Fibroblast of the conjunctiva (primary cell): ENCODE measurements around the gene EFNA4.

Source experiments
- DNase-seq: peaks from one replicate; pipeline ENCODE4 v3.0.0-alpha.2; 2010; ENCODE audit warnings: low read depth

Gene EFNA4

DNA sequence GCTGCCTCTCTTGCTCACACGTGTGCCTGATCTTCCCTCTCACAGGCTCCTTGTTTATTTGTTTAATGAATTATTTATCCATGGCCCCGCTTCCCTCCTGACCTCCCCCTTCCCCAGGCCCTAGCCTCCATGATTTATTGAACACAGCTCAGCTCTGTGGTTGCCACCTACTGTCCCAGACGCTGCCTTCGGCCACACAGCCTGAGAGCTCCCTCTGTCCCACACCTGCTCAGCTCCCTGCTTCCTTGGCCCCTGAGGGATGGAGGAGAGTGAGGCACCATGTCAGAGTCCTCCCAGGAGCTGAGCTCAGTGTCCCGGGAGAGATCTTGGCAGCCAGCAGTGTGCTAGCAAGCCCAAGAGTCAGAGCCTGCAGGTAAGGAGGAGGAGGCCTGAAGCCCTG, 12.0 kb downstream of the EFNA4 start:
- DNase-seq: no peak

DNA sequence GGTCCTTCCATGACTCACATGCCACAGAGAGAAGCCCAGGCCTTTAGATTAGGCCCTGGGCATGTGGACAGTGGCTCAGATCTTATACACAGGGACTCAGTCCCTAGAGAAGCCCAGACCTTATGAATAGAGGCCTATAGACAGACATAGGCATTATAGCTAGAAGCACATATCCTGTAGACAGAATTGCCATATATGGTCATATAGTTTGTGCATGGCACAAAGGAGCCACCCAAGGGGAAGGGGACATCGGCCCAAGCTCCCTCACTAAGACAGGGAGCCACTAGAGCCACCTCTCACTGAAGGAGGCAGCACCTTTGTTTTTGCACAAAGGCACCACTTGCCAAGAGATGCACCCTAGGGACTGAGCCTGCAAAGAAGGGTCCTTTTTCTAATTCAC, 12.8 kb downstream of the EFNA4 start:
- DNase-seq: no peak

DNA sequence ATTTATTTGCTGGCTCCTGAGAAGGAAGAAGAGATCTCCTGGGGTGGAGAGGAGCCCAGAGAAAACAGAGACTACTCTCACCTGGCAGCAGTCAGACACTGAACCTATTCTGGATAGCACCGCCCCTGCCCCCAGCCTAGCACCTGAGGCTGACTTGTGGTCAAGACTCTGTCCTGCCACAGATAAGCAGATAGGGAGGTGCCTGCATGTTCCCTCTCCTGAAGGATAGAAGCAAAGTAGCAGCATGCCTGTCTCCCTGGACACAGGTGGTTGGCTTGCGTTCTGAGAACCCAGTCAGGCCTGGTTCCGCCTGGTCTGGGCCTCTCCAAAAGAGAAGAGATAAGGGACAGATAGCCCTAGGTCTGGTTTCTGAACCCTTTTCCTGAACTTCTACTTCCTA, 13.8 kb downstream of the EFNA4 start:
- DNase-seq: no peak

DNA sequence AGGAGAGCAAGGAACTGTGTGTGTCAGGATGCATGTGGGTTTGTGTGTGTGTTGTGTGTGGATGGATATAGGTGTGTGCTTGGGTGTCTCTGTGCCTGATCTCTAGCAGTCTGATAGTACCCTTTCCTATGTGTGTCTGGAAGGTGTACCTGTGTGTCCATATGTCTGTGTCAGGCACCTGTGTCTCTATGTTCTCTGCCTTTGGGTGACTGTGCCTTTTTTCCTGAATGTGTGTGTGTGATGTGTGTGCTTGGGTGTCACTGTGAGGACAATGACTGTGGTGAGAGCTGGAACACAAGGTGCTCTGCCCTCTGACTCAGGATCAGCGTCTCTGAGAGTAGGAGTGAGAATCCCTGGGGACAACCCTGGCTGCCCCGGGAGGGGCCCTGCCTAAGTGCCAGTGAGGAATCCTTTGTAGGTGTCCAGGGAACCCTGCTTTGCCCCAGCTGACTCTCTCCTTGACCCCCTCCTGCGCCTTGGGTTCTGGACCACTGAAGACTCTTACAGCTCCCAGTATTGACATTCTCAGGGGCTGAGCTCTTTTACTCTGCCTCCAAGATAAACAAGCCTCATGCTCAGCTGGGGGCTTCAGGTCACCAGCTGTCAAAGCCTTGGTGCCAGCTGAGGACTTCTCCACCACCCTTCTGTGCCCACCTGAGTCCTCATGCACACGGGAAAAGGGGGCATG, 14.4 kb downstream of the EFNA4 start:
- DNase-seq: no peak

DNA sequence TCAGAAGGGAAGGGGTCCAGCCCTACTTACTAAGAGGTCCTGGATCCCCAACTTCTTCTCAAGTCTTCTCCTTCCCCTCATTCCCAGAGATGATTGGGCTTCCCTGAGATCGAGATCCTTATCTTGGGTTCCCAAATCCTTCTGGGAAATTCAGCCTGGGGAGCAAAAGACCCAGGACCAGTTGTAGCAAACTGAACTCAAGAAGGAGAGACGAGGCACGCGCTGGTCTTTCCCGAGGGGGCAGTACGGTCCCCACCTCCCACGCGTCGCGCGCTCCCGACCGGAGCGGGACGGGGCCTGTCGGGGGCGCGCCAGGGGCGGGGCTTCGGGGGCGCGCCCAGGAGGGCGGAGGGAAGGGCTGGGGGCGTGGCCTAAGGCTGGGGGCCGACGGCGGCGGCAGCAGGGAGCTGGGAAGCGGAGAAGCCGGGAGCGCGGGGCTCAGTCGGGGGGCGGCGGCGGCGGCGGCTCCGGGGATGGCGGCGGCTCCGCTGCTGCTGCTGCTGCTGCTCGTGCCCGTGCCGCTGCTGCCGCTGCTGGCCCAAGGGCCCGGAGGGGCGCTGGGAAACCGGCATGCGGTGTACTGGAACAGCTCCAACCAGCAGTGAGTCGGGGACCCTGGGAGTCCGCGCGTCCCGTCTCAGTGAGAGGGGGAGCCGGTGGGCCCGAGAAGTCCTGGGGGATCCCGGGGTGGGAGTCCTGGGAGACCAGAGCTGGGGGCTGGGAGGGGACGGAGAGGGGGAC, 15.1 kb downstream of the EFNA4 start, which contains the start of gene EFNA3:
Gene EFNA3 (plus strand): TSS at position 369 of the 741 bp plus-strand sequence. CDS start 105 bp downstream, at position 474.
- no peak for DNase-seq

DNA sequence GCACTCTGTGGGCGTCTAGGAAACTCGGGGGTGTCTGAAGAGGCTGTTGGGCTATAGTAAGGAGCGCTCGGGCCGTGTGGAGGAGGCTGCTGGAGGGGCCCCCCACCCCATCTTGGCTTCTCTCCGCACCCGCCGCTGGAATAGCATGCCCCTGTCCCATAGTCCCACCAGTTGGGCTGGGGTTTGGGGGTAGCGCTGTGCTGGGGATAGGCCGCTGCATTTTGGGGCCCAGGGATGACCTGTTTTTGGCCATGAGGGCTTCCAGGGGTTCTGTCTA, 15.6 kb downstream of the EFNA4 start:
- no peak for DNase-seq

DNA sequence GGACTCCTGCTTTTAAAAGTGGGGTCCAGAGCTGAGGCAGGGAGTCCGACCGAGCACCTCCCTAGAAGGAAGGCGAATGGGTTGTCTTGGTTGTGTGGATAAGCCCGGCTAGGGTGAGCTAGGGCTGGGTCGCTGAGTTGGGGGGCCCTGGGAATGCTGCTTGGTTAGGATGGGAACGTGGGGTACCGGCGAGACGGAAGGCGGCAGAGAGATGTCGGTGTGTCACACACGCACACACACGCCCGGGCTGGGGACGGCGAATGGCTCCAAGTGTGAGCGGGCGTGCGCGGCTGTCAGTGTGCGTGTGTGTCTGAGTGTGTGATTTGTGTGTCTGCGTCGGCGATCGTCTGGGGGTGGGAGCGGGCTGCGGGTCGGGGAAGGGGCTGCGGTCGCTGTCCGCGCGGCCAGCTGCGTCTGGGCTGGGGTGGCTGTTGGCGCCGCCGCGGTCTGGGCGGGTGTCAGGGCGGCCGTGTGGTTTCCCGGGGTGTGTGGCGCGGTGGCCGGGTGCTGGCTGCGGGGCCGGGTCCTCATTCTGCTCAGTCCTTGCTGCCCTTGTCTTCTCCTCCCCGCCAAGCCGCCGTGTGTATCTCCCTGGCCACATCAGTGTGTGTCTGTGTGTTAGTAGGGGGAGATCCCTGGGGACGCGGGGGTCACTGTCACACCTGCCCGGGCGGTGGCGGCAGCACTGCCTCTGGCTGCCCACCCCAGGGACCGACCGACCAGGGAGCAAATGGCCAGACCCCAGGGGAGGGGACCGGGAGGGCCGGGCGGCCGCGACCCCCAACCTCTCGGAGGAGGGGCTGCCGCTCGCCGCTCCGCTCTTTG, 16.2 kb downstream of the EFNA4 start:
- DNase-seq: no peak

DNA sequence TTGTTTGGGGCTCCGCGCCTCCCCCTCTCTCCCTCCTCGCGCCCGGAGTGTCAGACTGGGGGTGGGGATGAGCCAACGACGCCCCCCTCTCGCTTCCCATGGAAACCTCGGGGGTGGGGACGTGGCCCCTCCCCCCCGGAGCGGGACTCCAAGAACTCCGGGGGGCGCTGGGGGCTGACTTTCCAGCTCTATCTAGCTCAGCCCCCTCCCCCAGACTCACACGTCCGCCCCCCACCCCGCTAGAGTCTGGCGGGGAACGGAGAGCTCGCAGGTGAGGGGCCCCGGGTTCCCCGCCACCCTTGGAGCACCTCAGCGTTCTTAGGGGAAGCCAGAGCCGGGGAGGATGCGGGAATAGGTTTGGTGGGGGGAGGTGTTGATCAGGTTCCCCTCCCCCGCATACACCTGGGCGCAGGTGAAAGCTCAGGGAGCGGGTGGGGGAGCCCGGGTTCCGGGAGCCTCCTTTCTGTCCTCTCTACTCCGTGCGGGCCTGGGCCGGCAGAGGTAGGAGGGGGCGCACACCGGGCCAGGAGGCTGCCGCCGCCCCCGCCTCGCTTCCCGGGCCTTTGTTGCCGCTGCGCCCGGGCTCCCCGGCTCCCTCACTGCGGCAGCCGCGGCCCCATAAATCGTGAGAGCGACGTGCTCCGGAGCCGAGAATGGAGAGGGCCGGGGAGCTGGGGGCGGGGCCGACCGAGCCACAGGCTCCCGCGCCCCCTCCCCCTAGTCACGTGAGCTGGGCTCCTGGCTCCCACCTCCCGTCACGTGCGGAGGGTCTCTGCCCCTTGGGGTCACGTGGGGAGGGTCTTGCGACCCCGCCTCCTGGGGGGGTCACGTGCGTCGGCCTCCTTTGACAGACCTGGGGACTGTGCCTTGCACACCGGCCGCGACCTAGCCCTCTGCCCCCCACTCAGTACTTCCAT, 17.0 kb downstream of the EFNA4 start:
- no peak for DNase-seq

DNA sequence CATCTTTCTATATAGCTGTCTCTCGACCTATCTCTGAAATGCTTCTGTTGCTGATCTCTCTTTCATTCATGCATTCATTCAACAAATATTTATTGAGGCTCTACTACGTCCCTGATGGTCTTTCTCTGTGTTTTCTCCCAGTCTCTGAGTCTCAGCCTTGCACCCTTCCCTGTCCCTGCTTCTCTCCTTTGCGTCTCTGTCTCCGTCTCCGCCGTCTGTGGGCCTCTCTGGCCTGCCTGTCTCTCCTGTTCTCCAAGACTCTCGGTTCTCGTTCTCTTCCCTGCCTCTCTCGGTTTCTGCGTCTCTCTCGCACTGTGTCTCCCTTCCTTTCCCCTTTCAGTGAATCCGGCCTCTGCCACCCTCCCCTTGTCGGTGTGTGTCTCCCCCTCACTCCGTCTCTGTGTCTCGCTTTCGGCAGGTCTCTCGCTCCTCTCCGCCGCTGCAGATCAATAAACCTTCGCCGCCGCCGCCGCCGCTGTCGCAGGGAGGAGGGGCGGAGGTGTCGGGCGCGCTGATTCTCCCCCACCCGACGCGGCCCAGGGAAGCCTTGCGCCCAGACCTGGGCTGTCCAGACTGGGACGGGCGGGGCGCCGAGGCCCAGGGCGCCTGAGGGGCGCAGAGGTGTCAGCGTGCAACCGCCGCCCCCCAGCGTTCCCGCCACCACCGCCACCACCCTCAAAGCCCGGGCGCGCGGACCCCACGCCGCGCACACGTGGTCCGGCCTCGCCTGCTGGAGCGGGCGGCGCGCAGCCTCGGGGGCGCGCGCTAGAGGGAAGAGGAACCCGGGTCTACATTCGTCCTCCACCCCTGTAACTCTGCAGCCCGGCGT, 18.1 kb downstream of the EFNA4 start:
- no peak for DNase-seq

DNA sequence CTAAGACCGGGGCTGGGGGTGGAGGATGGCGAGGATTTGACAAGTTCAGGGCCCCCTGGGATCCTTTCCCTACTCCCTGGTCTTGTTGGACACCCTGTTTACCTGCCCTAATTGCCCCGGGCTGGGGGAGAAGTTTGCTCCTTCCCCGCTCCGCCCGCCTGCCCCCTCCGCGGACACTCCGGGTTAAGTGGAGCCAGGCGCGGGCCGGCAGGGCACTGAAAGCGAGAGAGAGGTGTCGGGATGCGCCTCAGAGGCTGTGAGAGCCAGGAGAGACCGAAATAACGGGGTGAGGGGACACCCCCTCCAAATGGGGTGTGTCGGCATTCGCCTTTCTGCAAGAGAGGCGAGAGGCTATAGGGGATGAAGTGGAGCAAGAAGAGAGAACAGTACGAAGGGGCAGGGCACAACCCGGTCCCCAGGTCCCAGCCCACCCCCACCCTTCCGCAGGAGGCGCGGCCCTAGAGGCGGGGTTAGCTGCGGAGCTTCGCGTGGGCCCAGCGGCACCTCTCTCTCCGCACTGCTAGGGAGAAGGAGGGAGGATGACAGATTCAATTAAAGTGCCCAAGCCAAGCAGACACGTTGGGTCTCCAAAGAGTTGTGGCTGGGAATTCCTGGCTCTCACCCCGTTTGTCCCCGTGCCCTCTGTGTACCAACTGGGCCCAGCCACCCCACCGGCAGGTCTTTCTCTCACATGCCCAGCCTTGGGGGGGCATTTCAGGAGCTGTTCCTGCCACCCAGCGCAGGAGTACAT, 18.9 kb downstream of the EFNA4 start:
- no peak for DNase-seq

DNA sequence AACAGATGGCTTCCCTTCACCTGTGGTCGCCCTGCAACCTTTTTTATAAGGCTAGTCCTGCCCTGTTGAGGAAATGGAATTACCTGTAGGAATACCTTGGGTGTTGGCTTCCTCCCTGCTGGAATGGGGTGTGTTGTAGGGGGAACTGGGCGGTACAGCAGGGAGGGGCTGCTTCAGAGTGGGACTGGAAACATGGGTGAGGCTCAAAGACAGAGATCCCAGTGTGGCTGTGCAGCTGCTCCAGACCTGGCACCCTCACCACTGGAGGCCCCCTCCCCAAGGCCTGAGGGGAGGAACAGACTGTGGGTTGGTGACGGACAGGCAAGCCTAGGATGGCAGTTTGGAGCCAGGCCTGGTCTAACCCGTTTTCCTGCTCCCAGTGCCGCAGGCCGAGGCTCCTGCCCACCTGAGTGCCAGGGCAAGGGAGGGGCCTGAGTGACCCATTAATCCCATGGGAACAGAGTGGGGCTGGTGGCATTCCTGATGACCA, 19.6 kb downstream of the EFNA4 start:
- DNase-seq: no peak

DNA sequence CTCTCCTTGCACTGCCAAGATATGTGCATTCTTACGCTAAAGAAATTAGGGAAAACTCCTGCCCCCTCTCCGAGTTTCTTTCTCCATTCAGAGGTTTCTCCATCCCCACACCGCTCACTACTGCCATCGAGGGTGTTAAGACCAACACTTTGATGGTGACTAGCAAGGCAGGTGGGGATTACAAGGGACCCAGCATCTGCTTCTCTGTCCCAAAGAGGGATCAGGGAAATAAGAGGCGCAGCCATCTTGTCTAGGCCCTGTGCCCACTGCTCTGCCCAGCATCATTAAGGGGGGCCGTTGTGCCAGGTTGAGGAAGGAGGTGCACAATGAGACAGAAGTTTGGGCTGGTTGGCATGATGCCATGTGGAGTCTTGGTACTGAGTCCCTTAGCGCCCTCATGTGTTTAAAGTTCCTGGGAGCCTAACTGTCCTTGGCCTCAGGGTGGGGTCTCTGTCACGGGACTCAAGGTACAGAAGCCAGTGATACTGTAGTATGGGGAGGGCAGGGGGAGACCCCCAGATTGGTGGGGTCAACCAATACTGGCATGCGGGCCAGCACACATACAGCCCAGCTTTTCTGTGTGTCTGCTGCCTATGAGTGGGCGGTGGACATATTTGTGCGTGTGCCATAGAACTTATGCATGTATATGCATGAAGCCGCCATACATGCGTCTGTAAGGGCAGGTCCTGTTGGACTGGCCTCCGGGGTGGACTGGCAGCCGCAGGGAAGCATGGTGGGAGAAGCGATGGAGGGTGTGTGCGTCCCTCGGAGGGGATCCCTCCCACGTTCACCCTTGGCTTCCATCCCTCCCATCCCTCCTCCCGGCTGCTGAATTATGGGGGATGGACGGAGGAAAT, 20.6 kb downstream of the EFNA4 start:
- no peak for DNase-seq

DNA sequence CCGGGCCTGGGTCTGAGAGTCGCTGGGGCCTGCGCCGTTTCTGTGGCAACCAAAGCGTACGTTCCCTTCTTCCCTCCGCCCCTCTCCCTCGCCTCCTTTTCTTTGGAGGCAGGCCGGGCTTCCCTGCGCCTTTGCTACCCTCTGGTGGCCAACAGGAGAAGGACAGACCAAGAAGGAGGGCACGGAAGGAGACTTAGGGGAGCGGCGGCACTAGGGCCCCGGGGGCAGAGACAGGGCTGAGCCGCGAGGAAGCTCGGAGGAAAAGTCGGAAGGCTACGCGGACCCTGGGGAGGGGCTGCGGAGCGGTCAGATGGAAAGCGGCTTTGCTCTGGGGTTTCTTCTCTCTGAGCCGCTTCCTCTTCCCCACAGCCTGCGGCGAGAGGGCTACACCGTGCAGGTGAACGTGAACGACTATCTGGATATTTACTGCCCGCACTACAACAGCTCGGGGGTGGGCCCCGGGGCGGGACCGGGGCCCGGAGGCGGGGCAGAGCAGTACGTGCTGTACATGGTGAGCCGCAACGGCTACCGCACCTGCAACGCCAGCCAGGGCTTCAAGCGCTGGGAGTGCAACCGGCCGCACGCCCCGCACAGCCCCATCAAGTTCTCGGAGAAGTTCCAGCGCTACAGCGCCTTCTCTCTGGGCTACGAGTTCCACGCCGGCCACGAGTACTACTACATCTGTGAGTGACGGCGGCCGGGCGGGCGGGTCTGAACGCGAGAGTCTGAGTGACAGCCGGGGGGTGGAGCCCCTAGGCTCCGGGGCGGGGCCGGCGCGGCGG, 21.4 kb downstream of the EFNA4 start:
- DNase-seq: peak; percentile 89

DNA sequence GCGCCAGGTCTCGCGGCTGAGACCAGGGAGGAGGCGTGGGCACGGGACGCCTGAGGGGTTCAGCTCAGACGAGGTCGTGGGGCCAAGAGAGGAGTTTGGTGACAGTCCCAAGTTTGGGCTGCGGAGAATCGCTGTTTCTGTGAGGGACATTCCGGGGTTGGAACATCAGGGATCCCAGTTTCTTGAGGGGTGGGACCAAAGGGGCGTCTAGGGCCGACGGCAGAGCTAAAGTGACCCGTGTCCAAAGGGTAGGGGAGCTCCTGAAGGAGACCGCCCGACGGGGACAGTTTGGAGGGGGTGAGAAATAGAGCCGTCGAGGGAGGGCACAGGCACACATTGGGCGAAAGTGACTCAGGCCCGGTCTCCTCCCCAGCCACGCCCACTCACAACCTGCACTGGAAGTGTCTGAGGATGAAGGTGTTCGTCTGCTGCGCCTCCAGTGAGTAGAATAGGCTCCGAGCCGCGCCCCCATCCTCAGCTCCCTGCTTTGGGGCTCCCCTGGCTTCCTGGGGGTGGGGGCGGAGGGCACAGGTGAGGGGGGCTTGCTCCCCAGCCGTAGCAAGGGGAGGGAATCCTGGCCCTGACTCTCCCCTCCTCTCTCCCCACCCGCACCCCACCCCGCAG, 22.1 kb downstream of the EFNA4 start:
- DNase-seq: no peak

DNA sequence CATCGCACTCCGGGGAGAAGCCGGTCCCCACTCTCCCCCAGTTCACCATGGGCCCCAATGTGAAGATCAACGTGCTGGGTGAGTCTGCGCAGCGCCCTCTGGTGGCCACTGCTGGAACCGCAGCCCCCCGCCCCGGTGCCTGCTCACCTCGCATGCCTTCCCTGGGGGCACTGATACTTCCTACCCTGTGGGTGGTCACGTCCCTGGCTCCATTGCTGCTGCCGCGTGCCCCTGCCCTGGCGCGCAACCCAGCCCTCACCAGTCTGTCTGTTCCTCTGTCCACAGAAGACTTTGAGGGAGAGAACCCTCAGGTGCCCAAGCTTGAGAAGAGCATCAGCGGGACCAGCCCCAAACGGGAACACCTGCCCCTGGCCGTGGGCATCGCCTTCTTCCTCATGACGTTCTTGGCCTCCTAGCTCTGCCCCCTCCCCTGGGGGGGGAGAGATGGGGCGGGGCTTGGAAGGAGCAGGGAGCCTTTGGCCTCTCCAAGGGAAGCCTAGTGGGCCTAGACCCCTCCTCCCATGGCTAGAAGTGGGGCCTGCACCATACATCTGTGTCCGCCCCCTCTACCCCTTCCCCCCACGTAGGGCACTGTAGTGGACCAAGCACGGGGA, 22.7 kb downstream of the EFNA4 start:
- DNase-seq: no peak

DNA sequence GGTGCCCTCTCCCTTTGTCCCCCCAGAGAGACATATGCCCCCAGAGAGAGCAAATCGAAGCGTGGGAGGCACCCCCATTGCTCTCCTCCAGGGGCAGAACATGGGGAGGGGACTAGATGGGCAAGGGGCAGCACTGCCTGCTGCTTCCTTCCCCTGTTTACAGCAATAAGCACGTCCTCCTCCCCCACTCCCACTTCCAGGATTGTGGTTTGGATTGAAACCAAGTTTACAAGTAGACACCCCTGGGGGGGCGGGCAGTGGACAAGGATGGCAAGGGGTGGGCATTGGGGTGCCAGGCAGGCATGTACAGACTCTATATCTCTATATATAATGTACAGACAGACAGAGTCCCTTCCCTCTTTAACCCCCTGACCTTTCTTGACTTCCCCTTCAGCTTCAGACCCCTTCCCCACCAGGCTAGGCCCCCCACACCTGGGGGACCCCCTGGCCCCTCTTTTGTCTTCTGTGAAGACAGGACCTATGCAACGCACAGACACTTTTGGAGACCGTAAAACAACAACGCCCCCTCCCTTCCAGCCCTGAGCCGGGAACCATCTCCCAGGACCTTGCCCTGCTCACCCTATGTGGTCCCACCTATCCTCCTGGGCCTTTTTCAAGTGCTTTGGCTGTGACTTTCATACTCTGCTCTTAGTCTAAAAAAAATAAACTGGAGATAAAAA, 23.5 kb downstream of the EFNA4 start:
- no peak for DNase-seq
